Activated CD4-positive, alpha-beta T cell treated with anti-CD3 and anti-CD28 coated beads, Interleukin-2, amount 10 ng/mL, durations not matched to agents 7 days and 5 days (primary cell): ENCODE results near the gene RCAN3. TPM values are rescaled to one million over a fixed set of nuclear protein-coding genes. Genes with fewer than 3 reads are reported as not detected.
"Not testable (repeated sequence)": the region's sequence is repeated elsewhere in the genome, so short reads cannot be mapped to it uniquely, and the experiment has no call there.

Experiments
- CTCF ChIA-PET: fragments of 350-600 bp; sonication (Branson Sonifier 250); formaldehyde crosslinking; loops from one replicate; lab custom pipeline; 2021; ENCODE audit warnings: antibody characterized with exemption; lab: Charles Lee
- POLR2A ChIA-PET: fragments of 350-600 bp; sonication (Branson Sonifier 250); formaldehyde crosslinking; loops from one replicate; lab custom pipeline; 2021; ENCODE audit warnings: antibody characterized with exemption; lab: Charles Lee
- DNase-seq: peaks from one replicate; pipeline ENCODE4 v3.0.0-alpha.2; 2020
- H3K27ac Mint-ChIP-seq: one replicate; pipeline ENCODE4 v1.8.0; 2021; ENCODE audit warnings: mild to moderate bottlenecking, moderate library complexity, mixed read lengths
- H3K27me3 Mint-ChIP-seq: one replicate; pipeline ENCODE4 v1.8.0; 2021; ENCODE audit warnings: mixed read lengths
- H3K36me3 Mint-ChIP-seq: one replicate; pipeline ENCODE4 v1.8.0; 2021; ENCODE audit warnings: low read depth, mixed read lengths
- H3K4me1 Mint-ChIP-seq: one replicate; pipeline ENCODE4 v1.8.0; 2021; ENCODE audit warnings: mixed read lengths
- H3K4me3 Mint-ChIP-seq: one replicate; pipeline ENCODE4 v1.8.0; 2021; ENCODE audit warnings: mild to moderate bottlenecking, moderate library complexity, mixed read lengths
- H3K9me3 Mint-ChIP-seq: one replicate; pipeline ENCODE4 v1.8.0; 2021; ENCODE audit warnings: mixed read lengths
- total RNA-seq, 2 experiments: library from RNA; stranded (reverse); gene quantifications; one replicate each; pipeline ENCODE4 v1.2.3, GENCODE V29; 2021

RCAN3 gene
- total RNA-seq, 2 experiments from 2014 or later: 96.8 to 100 TPM

DNA sequence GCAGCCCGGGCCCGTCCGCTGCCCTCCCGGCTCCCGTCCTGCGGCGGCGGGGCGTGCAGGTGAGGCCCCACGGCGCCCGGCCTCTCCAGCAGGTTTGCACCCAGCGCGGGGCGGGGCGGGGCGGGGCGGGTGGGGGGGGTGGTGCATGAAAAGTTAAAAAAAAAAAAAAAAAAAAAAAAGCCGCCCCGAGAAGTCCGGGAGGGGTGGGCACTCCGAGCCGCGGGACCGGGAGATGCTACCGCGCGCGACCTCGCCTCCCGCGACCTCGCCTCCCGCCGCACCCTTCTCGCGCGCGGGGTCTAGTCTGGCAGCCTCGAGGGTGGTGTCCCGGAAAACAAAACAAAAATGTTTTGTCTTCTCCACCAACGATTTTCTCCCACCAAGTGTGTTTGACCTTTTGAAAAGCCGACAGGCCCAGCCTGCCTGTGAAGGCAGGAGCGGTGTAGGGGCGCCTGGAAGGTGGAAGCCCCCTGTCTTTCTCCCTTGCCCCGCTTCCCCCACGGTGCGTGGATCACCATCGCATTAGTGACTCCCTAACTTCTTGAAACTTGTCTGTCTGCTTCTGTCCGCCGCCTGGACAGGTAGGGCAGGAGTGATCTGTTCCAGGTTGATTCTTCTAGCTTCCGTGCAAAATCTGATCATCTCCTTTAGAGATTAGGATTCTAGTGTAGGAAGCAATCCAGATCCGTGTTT, 569 bp downstream of the RCAN3 start:
- Mint-ChIP-seq H3K9me3 (peaks cover 14% of the 10 kb centered on the region), H3K27ac (peak overlapping the region; percentile 99), H3K27me3 (no peaks in the 10 kb centered on the region), H3K4me3 (peak overlapping the region; percentile 91), H3K36me3 (peaks cover 57% of the 10 kb centered on the region), H3K4me1 (peaks cover 68% of the 10 kb centered on the region)
- CTCF ChIA-PET: interaction anchor here (1.0 to 2.4 kb wide), 8 partner anchors 10 to 88 kb away, joined by 3 to 7 read pairs (median 4); partner anchors contain the start of gene NIPAL3
- peak; percentile 55 for DNase-seq
- POLR2A ChIA-PET: interaction anchor here (0.6 to 2.3 kb wide), 3 partner anchors 17 to 1786 kb away, joined by 3 to 15 read pairs (median 5); no protein-coding TSS in a partner anchor

DNA sequence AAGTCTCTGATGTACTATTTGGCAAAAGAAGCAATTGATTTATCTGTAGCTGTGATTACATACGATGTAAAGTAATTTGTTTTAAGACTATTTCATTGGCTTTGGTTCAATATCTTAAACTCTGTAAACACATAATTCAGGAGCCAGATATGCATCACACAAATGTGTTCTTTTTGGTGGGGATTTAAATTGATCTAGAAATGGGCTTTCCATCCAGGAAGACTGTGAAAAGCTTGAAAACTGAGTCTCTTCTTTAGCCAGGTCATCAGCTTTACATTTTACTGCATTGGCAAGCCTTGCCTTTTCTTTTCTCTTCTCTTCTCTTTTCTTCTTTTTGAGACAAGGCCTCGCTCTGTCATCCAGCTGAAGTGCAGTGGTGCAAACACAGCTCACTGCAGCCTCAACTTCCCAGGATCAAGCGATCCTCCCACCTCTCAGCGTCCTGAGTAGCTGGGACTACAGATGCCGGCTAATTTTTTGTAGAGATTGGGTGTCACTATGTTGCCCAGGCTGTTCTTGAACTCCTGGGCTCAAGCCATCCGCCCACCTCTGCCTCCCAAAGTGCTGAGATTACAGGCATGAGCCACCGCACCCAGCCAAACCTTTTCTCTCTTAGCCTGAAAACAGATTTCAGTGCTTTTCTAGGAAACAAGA, 1.4 kb downstream of the RCAN3 start:
- peaks cover 68% of the 10 kb centered on the region for H3K4me1 Mint-ChIP-seq
- H3K27me3 Mint-ChIP-seq: no peaks in the 10 kb centered on the region
- DNase-seq: no peak
- peak overlapping the region; percentile 99 for H3K27ac Mint-ChIP-seq
- H3K9me3 Mint-ChIP-seq: peaks cover 11% of the 10 kb centered on the region
- peak overlapping the region; percentile 91 for H3K4me3 Mint-ChIP-seq
- ChIA-PET POLR2A (interaction anchor here (1.3 kb wide), 1 partner anchor 38 kb away, joined by 3 read pairs; no protein-coding TSS in a partner anchor), CTCF (interaction anchor here (0.5 to 2.4 kb wide), 7 partner anchors 13 to 254 kb away, joined by 3 to 7 read pairs (median 3); partner anchors contain the start of gene NIPAL3)
- peaks cover 59% of the 10 kb centered on the region for H3K36me3 Mint-ChIP-seq

DNA sequence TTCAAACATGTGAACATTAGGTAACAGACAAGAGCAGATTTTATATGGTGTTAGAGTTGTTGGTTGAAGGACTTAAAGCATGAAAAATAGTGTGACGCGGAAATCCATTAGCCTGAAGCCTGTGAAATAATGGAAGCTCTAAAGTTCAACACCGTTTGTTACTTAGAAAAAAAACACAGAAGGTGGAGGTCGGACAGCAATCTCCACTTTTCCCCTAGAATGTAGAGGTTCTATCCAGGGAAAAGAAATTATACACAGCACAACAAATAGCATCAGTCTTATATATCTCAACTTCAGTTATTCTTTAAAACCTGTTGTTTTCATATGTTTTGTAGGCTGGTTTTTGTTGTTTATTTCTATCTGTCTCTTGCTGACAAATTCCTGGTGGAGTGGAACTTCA, 1.9 kb downstream of the RCAN3 start:
- POLR2A ChIA-PET: interaction anchor here (0.6 to 1.3 kb wide), 3 partner anchors 17 to 37 kb away, joined by 3 to 5 read pairs (median 3); no protein-coding TSS in a partner anchor
- Mint-ChIP-seq H3K36me3 (peaks cover 61% of the 10 kb centered on the region), H3K9me3 (peaks cover 12% of the 10 kb centered on the region), H3K27ac (peak overlapping the region; percentile 99), H3K4me1 (peaks cover 68% of the 10 kb centered on the region), H3K27me3 (no peaks in the 10 kb centered on the region), H3K4me3 (peak overlapping the region; percentile 91)
- CTCF ChIA-PET: interaction anchor here (0.5 to 2.4 kb wide), 8 partner anchors 12 to 254 kb away, joined by 3 to 7 read pairs (median 3); partner anchors contain the start of gene NIPAL3
- no peak for DNase-seq

DNA sequence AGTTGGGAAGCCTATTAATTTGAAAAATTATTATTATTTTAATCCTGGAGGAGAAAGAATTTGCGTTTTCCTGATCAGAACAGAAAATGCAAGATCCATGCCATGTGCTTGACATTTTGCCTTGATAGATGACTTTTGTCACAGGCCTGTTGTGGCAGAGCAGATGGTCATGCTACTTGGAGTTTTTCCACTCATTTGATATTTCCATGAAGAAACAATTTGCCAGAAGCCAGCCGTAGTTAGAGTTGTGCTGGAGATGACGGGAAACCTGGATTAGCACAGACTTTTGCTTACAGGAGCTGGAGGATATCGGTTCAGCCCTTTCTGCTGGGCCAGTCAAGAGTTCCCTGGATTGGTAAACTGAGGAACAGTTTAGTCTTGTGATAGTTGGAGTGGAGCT, 3.2 kb downstream of the RCAN3 start:
- peaks cover 69% of the 10 kb centered on the region for H3K4me1 Mint-ChIP-seq
- peak overlapping the region; percentile 66 for H3K4me3 Mint-ChIP-seq
- peaks cover 64% of the 10 kb centered on the region for H3K36me3 Mint-ChIP-seq

DNA sequence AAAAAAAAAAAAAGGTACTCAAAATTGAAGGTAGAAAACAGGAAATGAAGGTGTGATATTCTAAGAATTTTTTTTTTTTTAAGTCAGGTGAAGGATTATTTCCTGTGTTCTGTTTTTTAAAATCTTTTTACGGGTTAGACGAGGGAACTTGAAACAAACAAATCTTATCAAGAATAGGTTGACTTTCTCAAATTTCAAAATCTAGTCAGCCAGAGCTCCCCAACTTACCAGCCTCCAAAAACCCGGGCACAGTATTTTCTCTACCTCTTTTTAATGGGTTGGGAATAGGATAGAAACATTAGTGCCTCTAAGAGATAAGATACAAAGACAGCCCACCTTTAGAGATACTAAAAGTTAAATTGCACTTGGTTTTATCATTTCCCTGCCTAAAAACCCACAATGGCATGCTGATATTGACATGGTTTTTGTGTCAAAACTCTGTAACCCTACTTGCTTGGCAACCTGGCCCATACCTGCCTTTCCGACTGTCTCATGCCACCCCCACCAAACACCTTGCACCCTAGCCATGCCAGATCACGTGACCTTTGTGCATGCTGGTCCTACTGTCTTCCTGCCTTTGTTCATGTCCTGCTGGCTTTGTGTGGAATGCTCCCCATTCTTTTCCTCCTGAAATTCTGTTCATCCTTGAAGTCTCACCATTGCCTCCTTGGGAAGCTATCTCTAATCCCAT, 4.2 kb downstream of the RCAN3 start:
- Mint-ChIP-seq H3K27ac (peak overlapping the region; percentile 91), H3K36me3 (peaks cover 72% of the 10 kb centered on the region), H3K4me3 (peak overlapping the region; percentile 66), H3K27me3 (no peaks in the 10 kb centered on the region), H3K9me3 (peaks cover 8% of the 10 kb centered on the region), H3K4me1 (peaks cover 68% of the 10 kb centered on the region)
- CTCF ChIA-PET: interaction anchor here (0.6 to 1.9 kb wide), 10 partner anchors 8 to 541 kb away, joined by 3 to 5 read pairs (median 4); partner anchors contain the start of gene NIPAL3
- no peak for DNase-seq
- POLR2A ChIA-PET: no interaction called here

More for the DNA sequence above, 3.2 kb downstream of the RCAN3 start:
- DNase-seq: no peak
- Mint-ChIP-seq H3K27me3 (no peaks in the 10 kb centered on the region), H3K27ac (peak overlapping the region; percentile 91), H3K9me3 (peaks cover 8% of the 10 kb centered on the region)
- POLR2A ChIA-PET: no interaction called here
- CTCF ChIA-PET: interaction anchor here (0.8 to 1.9 kb wide), 7 partner anchors 10 to 427 kb away, joined by 3 to 5 read pairs (median 4); partner anchors contain the start of gene NIPAL3

DNA sequence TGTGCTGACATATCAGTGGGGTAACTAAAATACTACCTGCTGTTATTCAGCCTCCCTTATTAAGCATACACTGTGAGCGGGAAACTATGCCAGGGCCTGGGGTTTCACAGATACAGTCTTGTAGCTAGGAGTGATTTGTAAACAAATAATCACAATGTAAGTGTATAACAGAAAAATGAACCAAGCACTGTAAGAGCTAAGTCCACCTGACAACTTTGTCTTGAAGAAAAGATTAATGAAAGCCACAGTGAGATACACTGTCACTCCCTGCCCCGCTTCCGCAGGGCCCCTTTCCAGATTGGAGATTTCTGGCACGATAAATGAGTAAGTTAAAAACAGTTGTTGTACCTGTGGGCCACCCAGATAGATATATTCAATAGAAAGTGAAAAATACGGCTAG, 4.8 kb downstream of the RCAN3 start:
- Mint-ChIP-seq H3K27me3 (no peaks in the 10 kb centered on the region), H3K9me3 (peaks cover 8% of the 10 kb centered on the region), H3K27ac (peak overlapping the region; percentile 91), H3K4me3 (peak overlapping the region; percentile 66), H3K36me3 (peaks cover 74% of the 10 kb centered on the region), H3K4me1 (peaks cover 70% of the 10 kb centered on the region)
- ChIA-PET CTCF (interaction anchor here (0.6 to 1.7 kb wide), 6 partner anchors 8 to 83 kb away, joined by 3 to 5 read pairs (median 3); no protein-coding TSS in a partner anchor), POLR2A (no interaction called here)
- peak; percentile 41 for DNase-seq

DNA sequence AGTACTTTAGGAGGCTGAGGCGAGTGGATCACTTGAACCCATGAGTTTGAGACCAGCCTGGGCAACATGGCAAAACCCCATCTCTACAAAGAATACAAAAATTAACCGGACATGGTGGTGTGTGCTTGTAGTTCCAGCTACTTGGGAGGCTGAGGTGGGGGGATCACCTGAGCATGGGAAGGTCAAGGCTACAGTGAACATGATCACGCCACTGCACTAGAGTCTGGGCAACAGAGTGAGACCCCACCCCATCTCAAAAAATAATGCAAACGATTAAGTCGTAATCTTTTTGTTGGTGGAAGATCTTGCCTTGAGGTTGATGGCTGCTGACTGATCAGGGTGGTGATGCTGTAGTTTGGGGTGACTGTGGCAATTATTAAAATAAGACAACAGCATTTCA, 6.3 kb downstream of the RCAN3 start:
- H3K27ac Mint-ChIP-seq: peak overlapping the region; percentile 91
- H3K4me1 Mint-ChIP-seq: peaks cover 81% of the 10 kb centered on the region
- H3K9me3 Mint-ChIP-seq: peaks cover 8% of the 10 kb centered on the region
- peaks cover 73% of the 10 kb centered on the region for H3K36me3 Mint-ChIP-seq
- CTCF ChIA-PET: interaction anchor here (0.7 to 1.7 kb wide), 2 partner anchors 17 to 22 kb away, joined by 3 read pairs; no protein-coding TSS in a partner anchor
- no peaks in the 10 kb centered on the region for H3K27me3 Mint-ChIP-seq
- no peak overlapping the region for H3K4me3 Mint-ChIP-seq
- POLR2A ChIA-PET: no interaction called here
- no peak for DNase-seq

DNA sequence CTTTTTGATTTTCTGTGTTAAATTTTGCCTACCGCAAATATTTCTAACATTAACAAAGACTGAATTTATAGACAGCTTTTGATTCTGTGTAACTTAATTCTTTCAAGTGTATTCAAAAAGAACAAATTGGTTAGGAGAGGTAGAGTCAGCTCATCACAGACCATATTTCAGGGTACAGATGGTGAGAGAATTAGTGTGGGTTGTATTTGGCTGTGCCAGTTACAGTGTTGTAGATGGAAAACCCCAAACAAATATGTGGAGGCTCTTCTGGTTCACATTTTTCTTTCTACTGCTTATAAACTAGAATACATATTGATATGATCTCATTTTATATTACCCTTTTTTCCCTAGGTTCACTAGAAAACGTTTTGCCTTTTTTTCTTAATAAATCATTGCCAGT, 11.1 kb downstream of the RCAN3 start:
- peak overlapping the region; percentile 16 for H3K27ac Mint-ChIP-seq
- no peaks in the 10 kb centered on the region for H3K27me3 Mint-ChIP-seq
- ChIA-PET CTCF (interaction anchor here (0.8 kb wide), 1 partner anchor 25 kb away, joined by 3 read pairs; no protein-coding TSS in a partner anchor), POLR2A (no interaction called here)
- peaks cover 66% of the 10 kb centered on the region for H3K4me1 Mint-ChIP-seq
- H3K4me3 Mint-ChIP-seq: no peak overlapping the region
- peaks cover 8% of the 10 kb centered on the region for H3K9me3 Mint-ChIP-seq
- peaks cover 68% of the 10 kb centered on the region for H3K36me3 Mint-ChIP-seq
- DNase-seq: no peak

DNA sequence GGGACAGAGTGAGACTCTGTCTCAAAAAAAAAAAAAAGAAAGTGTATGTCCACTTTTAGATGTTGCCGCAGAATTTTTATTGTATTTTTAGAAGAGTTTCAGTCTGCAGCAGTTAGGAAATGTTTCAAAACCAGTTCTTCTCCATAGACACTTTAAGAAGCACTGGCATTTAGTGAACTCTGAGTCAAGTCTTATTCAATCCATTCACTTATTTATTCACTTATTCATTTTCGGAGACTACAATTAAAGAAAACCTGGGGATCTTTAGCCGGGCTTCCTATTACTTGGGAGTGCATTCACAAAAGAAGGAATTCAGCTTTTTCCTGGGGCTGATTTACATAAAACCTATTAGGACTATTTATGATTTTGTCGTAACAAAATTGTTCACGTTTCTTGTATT, 12.3 kb downstream of the RCAN3 start:
- CTCF ChIA-PET: interaction anchor here (0.6 to 1.9 kb wide), 6 partner anchors 8 to 316 kb away, joined by 3 to 6 read pairs (median 4); no protein-coding TSS in a partner anchor
- Mint-ChIP-seq H3K9me3 (no peaks in the 10 kb centered on the region), H3K36me3 (peaks cover 63% of the 10 kb centered on the region), H3K4me1 (peaks cover 58% of the 10 kb centered on the region), H3K27ac (peak overlapping the region; percentile 7), H3K4me3 (no peak overlapping the region), H3K27me3 (no peaks in the 10 kb centered on the region)
- DNase-seq: no peak
- POLR2A ChIA-PET: no interaction called here

DNA sequence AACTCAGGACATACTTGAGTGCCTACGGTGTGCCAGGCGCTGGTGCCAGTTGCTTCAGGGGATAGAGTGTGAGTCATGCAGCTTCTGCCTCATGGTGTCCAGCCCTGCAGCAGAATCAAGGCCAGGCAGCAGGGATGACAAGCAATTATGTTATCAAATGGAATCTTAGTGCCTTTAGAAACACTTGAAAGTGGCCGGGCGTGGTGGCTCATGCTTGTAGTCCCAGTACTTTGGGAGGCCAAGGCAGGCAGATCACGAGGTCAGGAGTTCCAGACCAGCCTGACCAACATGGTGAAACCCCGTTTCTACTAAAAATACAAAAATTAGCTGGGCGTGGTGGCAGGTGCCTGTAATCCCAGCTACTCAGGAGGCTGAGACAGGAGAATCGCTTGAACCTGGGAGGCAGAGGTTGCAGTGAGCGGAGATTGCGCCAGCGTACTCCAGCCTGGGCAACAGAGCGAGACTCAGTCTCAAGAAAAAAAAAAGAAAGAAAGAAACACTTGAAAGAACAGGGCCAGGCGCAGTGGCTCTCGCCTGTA, 13.1 kb downstream of the RCAN3 start:
- H3K9me3 Mint-ChIP-seq, H3K27me3 Mint-ChIP-seq, DNase-seq, POLR2A ChIA-PET, H3K4me3 Mint-ChIP-seq: not testable (repeated sequence)
- Mint-ChIP-seq H3K27ac (peak overlapping the region; percentile 57), H3K36me3 (peaks cover 61% of the 10 kb centered on the region), H3K4me1 (peaks cover 55% of the 10 kb centered on the region)
- CTCF ChIA-PET: interaction anchor here (0.6 to 1.9 kb wide), 8 partner anchors 8 to 317 kb away, joined by 3 to 6 read pairs (median 4); partner anchors contain the start of gene RCAN3

DNA sequence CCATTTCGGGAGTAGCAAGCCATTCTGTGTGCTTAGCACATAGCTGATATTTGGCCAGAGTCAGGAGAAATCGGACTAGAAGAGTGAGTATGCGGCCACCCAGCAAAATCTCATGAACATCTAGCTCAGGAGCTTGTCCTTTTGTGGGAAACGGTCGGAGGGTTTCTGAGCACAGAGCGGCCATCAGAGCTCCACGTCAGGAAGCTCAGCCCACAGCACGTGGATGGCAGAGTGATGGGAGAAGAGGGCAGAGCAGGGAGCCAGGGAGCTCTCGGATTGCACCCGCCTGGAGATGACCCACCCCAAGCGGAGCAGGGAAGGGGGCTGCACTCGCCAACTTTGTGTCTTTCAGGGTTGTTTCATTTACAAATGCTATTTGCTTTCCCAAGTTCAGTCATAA, 13.9 kb downstream of the RCAN3 start:
- ChIA-PET POLR2A (no interaction called here), CTCF (interaction anchor here (0.7 to 1.2 kb wide), 4 partner anchors 10 to 31 kb away, joined by 3 read pairs; partner anchors contain the start of gene RCAN3)
- Mint-ChIP-seq H3K9me3 (peaks cover 3% of the 10 kb centered on the region), H3K36me3 (peaks cover 60% of the 10 kb centered on the region), H3K4me1 (peaks cover 51% of the 10 kb centered on the region), H3K4me3 (no peak overlapping the region), H3K27me3 (no peaks in the 10 kb centered on the region), H3K27ac (no peak overlapping the region)
- no peak for DNase-seq
